BLaER1 (cell line): ENCODE data around the gene POLR3E.

ENCODE experiments used
- H3K27ac ChIP-seq: shearing (Covaris generic); formaldehyde crosslinking; 2 replicates; pipeline ENCODE4 v1.8.1; 2022
- H3K27me3 ChIP-seq: shearing (Covaris generic); formaldehyde crosslinking; 2 replicates; pipeline ENCODE4 v1.8.1; 2022
- H3K36me3 ChIP-seq: shearing (Covaris generic); formaldehyde crosslinking; 2 replicates; pipeline ENCODE4 v1.8.1; 2022
- H3K4me1 ChIP-seq: shearing (Covaris generic); formaldehyde crosslinking; 2 replicates; pipeline ENCODE4 v1.8.1; 2022
- H3K4me2 ChIP-seq: shearing (Covaris generic); formaldehyde crosslinking; 2 replicates; pipeline ENCODE4 v1.8.1; 2022
- H3K4me3 ChIP-seq: shearing (Covaris generic); formaldehyde crosslinking; 2 replicates; pipeline ENCODE4 v1.8.1; 2022
- H3K9ac ChIP-seq: shearing (Covaris generic); formaldehyde crosslinking; 2 replicates; pipeline ENCODE4 v1.8.1; 2022
- H3K9me3 ChIP-seq: shearing (Covaris generic); formaldehyde crosslinking; 2 replicates; pipeline ENCODE4 v1.8.1; 2022
- H4K20me1 ChIP-seq: shearing (Covaris generic); formaldehyde crosslinking; 2 replicates; pipeline ENCODE4 v1.8.1; 2022
- Cebpa-rat ChIP-seq: shearing (Covaris generic); IDR thresholded peaks from 2 replicates; pipeline ENCODE4 v1.8.1; 2022

POLR3E gene

DNA sequence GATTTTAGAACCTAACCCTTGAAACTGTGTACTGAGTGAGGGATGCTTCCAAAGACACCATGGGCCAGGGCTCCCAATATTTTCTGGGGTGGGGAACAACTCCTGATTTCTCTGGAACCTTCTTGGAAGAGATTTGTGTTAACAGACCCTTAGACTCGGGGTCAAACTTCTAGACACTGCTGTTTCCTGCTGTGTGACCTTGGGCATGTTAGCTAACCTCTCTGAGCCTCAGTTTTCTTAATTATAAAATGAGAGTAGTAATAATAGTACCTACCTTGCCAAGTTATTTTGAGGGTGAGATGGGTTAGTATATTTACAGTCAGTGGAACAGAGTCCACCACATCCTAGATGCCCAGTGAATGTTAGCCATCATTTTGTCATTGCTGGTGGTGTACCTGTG lies 18.8 kb downstream of the POLR3E start:
- Histone ChIP-seq H3K4me1 (no peaks in the 10 kb centered on the region), H3K4me3 (no peak overlapping the region), H3K27me3 (no peaks in the 10 kb centered on the region), H4K20me1 (peaks cover 63% of the 10 kb centered on the region), H3K9me3 (no peaks in the 10 kb centered on the region), H3K4me2 (no peak overlapping the region), H3K27ac (no peak overlapping the region), H3K9ac (no peak overlapping the region), H3K36me3 (peaks cover 99% of the 10 kb centered on the region)
- no peak for TF ChIP-seq Cebpa-rat

DNA sequence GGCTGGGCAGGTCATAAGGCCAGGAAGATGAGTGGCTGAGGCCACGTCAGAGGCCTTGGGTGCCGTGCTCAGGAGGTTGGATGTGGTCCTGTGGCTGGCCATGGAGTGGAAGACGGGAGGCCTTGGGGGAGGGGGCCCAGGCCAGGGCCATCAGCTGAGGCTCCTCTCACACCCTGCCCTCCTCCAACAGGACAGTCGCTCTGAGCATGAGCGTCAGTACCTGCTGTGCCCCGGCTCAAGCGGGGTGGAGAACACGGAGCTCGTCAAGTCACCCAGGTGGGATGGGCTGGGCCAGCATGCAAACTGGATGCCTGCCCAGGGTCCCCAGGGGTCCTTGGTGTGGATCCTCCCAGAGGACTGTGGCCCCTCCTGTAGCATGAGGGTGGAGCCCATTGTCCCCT lies 19.2 kb downstream of the POLR3E start:
- TF ChIP-seq Cebpa-rat: no peak
- Histone ChIP-seq H4K20me1 (peaks cover 66% of the 10 kb centered on the region), H3K4me3 (no peak overlapping the region), H3K9me3 (no peaks in the 10 kb centered on the region), H3K27ac (no peak overlapping the region), H3K9ac (no peak overlapping the region), H3K4me2 (no peak overlapping the region), H3K36me3 (peaks cover 98% of the 10 kb centered on the region), H3K4me1 (no peaks in the 10 kb centered on the region), H3K27me3 (no peaks in the 10 kb centered on the region)

DNA sequence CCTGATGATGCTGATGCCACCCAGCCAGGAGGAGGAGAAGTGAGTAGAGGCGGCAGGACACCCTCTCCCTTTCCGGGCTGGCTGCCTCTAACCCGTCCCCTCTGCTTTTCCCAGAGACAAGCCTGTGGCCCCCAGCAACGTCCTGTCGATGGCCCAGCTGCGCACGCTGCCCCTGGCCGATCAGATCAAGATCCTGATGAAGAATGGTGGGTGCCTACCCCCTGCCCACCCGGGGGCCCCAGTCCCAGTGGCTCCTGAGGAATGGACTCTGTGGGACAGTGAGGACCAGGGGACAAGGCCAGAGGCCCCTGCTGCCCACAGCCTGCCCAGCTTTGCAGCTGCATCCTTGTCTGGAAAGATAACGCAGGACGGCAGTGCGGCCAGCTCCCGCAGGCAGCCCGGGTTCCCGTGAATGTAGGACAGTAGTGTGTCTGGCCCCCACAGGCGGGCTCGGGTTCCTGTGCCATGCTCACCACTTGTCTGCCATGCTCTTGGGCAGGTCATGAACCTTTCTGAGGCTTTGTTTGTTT lies 19.9 kb downstream of the POLR3E start:
- Histone ChIP-seq H3K9ac (no peak overlapping the region), H3K36me3 (peaks cover 98% of the 10 kb centered on the region), H4K20me1 (peaks cover 73% of the 10 kb centered on the region), H3K4me1 (no peaks in the 10 kb centered on the region), H3K4me3 (no peak overlapping the region), H3K4me2 (no peak overlapping the region), H3K9me3 (no peaks in the 10 kb centered on the region), H3K27me3 (no peaks in the 10 kb centered on the region), H3K27ac (no peak overlapping the region)
- no peak for TF ChIP-seq Cebpa-rat

DNA sequence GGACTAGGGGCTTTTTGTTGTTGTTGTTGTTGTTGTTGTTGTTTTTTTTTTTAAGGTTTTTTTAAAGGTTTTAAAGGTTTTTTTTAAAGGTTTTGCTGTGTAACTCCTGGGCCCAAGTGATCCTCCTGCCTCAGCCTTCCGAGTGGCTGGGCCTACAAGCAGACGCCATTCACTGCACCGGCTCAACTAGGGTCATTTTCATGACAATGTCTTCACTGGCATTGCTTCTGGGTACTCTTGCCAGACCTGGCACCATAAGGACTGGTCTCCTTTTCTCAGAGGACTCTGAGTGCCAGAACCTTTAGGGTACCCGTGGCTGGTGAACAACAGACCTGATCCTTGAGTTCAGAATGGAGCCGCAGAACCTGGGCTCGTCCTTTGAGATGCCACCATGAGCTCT lies 20.4 kb downstream of the POLR3E start:
- H3K4me3 ChIP-seq: no peak overlapping the region
- TF ChIP-seq Cebpa-rat: no peak
- H3K4me1 ChIP-seq: no peaks in the 10 kb centered on the region
- H3K9ac ChIP-seq: no peak overlapping the region
- peaks cover 98% of the 10 kb centered on the region for H3K36me3 ChIP-seq
- H4K20me1 ChIP-seq: peaks cover 78% of the 10 kb centered on the region
- H3K27me3 ChIP-seq: no peaks in the 10 kb centered on the region
- no peak overlapping the region for H3K27ac ChIP-seq
- no peak overlapping the region for H3K4me2 ChIP-seq
- H3K9me3 ChIP-seq: no peaks in the 10 kb centered on the region

DNA sequence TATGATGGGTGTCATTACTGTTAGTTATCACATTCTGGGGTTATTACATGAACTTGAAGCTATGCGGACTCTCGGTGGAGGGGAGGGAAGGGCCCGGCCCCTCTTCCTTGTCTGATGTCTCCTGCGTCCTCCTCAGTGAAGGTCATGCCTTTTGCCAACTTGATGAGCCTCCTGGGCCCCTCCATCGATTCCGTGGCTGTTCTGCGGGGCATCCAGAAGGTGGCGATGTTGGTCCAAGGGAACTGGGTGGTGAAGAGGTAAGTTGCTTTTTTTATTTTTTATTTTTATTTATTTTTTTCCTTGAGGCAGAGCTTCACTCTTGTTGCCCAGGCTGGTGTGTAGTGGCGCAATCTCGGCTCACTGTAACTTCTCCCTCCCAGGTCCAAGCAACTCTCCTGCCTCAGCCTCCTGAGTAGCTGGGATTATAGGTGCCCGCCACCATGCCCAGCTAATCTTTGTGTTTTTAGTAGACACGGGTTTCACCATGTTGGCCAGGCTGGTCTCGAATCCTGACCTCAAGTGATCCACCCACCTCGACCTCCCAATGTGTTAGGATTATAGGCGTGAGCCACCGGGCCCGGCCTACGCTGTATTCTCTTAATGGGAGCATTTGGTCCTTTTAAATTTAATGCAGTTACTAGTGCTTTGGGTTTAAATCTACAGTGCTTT lies 21.6 kb downstream of the POLR3E start:
- Histone ChIP-seq H3K9me3 (no peaks in the 10 kb centered on the region), H3K4me3 (no peak overlapping the region), H4K20me1 (peaks cover 77% of the 10 kb centered on the region), H3K4me2 (no peak overlapping the region), H3K9ac (no peak overlapping the region), H3K27ac (no peak overlapping the region), H3K36me3 (peaks cover 98% of the 10 kb centered on the region), H3K4me1 (no peaks in the 10 kb centered on the region), H3K27me3 (no peaks in the 10 kb centered on the region)
- TF ChIP-seq Cebpa-rat: no peak

DNA sequence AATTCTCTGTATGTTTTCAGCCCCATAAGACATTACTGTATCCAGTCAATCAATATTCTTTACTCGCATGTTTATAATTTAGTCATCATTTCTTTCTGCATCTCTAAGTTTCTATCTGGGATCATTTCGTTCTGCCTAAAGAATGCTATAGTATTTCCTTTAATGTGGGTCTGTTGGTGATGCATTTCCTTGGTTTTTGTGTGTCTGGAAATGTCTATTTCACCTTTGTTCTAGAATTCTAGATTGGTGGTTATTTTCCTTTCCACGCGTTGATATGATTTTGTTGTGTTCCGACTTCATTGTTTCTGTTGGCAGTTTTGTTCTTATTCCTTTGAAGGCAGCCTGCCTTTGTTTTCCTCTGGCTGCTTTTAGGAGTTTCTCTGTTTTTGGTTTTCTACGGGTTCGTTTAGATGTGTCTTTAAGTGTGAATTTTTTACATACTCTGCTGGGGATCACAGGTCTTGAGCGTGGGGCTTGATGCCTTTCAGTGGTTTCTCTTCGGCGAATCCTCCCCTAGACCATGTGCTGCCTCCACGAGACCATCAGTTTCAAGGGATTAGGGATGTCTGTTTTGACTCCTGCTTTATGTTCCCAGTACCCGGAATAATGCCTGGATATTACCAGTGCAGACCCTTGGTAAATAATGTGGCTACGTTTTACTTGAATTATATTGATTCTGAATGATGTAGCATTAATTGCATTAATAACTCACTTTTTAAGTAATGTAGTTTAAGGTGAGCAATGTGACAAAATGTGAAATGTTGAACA lies 23.5 kb downstream of the POLR3E start:
- Histone ChIP-seq H3K36me3 (peaks cover 98% of the 10 kb centered on the region), H3K27me3 (no peaks in the 10 kb centered on the region), H3K9ac (no peak overlapping the region), H3K4me2 (no peak overlapping the region), H3K27ac (no peak overlapping the region), H3K4me3 (no peak overlapping the region), H4K20me1 (peaks cover 80% of the 10 kb centered on the region), H3K9me3 (no peaks in the 10 kb centered on the region), H3K4me1 (no peaks in the 10 kb centered on the region)
- no peak for TF ChIP-seq Cebpa-rat

DNA sequence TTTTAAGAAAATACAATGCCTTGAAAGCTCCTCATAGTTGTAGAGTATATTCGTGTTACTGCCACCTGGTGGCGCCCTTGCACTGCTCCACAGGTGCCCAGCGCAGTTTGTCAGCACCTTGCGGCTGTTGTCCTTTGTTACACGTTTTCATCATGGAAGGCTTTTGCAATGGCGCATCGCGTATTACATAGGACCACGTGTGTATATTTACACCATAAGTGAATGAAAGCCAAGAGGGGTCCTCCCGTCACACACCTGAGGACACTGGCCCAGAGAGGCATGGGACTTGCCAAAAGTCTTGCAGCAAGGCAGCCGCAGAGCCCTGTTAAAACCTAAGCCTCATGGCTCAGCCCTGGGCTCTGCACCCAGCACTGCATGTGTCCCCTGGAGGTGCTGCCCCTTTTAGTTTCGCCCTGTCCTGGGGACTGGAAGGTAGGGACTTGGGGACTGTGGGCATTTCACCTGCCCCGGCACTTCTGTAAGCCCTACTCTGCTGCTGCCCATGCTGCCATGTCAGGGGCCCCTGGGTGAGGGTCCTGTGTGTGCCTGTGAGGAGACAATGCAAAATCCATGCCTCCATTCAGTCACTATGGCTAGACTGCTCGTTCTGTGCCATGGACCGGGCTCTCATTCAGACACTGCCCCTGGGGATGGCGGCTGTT lies 24.3 kb downstream of the POLR3E start:
- H3K4me2 ChIP-seq: no peak overlapping the region
- no peak overlapping the region for H3K9ac ChIP-seq
- no peak overlapping the region for H3K27ac ChIP-seq
- TF ChIP-seq Cebpa-rat: no peak
- peaks cover 98% of the 10 kb centered on the region for H3K36me3 ChIP-seq
- no peaks in the 10 kb centered on the region for H3K9me3 ChIP-seq
- H3K4me1 ChIP-seq: no peaks in the 10 kb centered on the region
- H4K20me1 ChIP-seq: peaks cover 77% of the 10 kb centered on the region
- no peak overlapping the region for H3K4me3 ChIP-seq
- no peaks in the 10 kb centered on the region for H3K27me3 ChIP-seq

DNA sequence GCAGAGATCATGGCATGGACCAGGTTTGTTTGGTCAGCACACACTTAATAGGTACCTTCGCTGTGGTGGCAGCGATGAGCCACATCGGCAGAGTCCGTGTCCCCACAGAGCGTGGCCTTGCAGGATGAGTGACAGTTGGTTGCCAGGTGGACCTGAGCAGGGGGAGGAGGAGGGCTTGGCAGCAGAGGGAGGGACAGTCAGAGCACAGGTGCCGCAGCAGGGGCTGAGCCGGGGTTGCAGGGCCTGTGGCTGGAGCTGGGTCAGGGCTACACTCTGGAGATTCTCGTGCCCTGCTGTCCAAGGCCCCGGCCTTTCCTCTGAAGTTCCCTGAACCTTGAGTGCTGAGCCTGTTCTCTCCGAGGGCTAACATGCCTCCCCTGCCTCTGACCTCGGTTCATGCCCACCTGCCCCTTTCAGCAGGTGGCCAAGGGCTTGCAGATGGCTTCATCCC lies 24.8 kb downstream of the POLR3E start:
- H3K27me3 ChIP-seq: no peaks in the 10 kb centered on the region
- no peak overlapping the region for H3K27ac ChIP-seq
- no peaks in the 10 kb centered on the region for H3K9me3 ChIP-seq
- peaks cover 98% of the 10 kb centered on the region for H3K36me3 ChIP-seq
- H3K9ac ChIP-seq: no peak overlapping the region
- H3K4me1 ChIP-seq: no peaks in the 10 kb centered on the region
- H3K4me3 ChIP-seq: no peak overlapping the region
- H3K4me2 ChIP-seq: no peak overlapping the region
- H4K20me1 ChIP-seq: peaks cover 81% of the 10 kb centered on the region
- TF ChIP-seq Cebpa-rat: no peak

DNA sequence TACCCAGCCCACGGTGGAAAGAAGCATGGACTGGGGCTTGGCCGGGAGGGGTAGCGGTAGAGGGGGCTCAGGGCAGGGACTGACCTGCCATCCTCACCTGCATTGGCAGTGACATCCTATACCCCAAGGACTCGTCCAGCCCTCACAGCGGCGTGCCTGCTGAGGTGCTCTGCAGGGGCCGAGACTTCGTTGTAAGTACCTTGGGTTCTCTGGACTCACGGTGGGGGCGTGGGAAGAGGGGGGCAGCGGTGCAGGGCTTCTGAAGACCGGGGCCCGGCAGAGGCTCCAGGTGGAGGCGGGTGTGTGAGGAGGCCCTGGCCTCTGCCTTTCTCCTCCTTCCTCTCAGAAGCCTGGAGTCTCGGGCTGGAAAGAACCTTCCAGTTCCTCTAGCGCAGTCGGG lies 25.5 kb downstream of the POLR3E start:
- Histone ChIP-seq H3K27ac (no peak overlapping the region), H3K4me2 (no peak overlapping the region), H3K4me3 (no peak overlapping the region), H3K36me3 (peaks cover 98% of the 10 kb centered on the region), H3K4me1 (no peaks in the 10 kb centered on the region), H3K9me3 (no peaks in the 10 kb centered on the region), H3K27me3 (no peaks in the 10 kb centered on the region), H4K20me1 (peaks cover 81% of the 10 kb centered on the region), H3K9ac (no peak overlapping the region)
- TF ChIP-seq Cebpa-rat: no peak
